Occipital lobe (tissue), 2 donors: Measurements from ENCODE around the gene RPRD1B. TPM values are rescaled to one million over a fixed set of nuclear protein-coding genes. Genes with fewer than 3 reads are reported as not detected.
"Not testable (repeated sequence)": the region's sequence is repeated elsewhere in the genome, so short reads cannot be mapped to it uniquely, and the experiment has no call there.

Experiments
- DNase-seq: peaks from one replicate; lab custom pipeline; 2025; lab: John Stamatoyannopoulos, UW
- total RNA-seq: library from RNA; depleted of rRNA; stranded (reverse); fragments of >200 nt; gene quantifications from one replicate; pipeline ENCODE4 v1.2.3, GENCODE V29; 2014

Gene RPRD1B
- total RNA-seq, 1 donor from 2014 or later: 34.3 TPM

- no peak for DNase-seq
Measured at GRCh38 chr20:38104285-38104684, 70.7 kb downstream of the RPRD1B start.

GRCh38 chr20:38106461-38106860, 72.9 kb downstream of the RPRD1B start:
- DNase-seq: no peak

- DNase-seq: not testable (repeated sequence)
Measured at GRCh38 chr20:38107386-38107785, 73.8 kb downstream of the RPRD1B start.

GRCh38 chr20:38107916-38108315, 74.4 kb downstream of the RPRD1B start:
- not testable (repeated sequence) for DNase-seq

GRCh38 chr20:38108438-38108985, 75.0 kb downstream of the RPRD1B start:
- DNase-seq: no peak

- no peak for DNase-seq
Measured at GRCh38 chr20:38108986-38109541, 75.5 kb downstream of the RPRD1B start.

GRCh38 chr20:38109591-38110524, 76.3 kb downstream of the RPRD1B start:
- DNase-seq: no peak

GRCh38 chr20:38110525-38111178, 77.1 kb downstream of the RPRD1B start:
- DNase-seq: no peak

- no peak for DNase-seq
Measured at GRCh38 chr20:38111366-38112232, 78.1 kb downstream of the RPRD1B start.

- DNase-seq: no peak
Measured at GRCh38 chr20:38112261-38112929, 78.8 kb downstream of the RPRD1B start.

- DNase-seq: no peak
Measured at GRCh38 chr20:38112930-38113294, 79.4 kb downstream of the RPRD1B start.

- no peak for DNase-seq
Measured at GRCh38 chr20:38113401-38114325, 80.1 kb downstream of the RPRD1B start.

- DNase-seq: no peak
Measured at GRCh38 chr20:38114353-38114791, 80.8 kb downstream of the RPRD1B start.

- no peak for DNase-seq
Measured at GRCh38 chr20:38115205-38115604, 81.7 kb downstream of the RPRD1B start.

- DNase-seq: no peak
Measured at GRCh38 chr20:38115896-38116295, 82.3 kb downstream of the RPRD1B start.

GRCh38 chr20:38116409-38117165, 83.0 kb downstream of the RPRD1B start:
- no peak for DNase-seq

GRCh38 chr20:38117205-38117604, 83.7 kb downstream of the RPRD1B start:
- DNase-seq: no peak

- DNase-seq: no peak
Measured at GRCh38 chr20:38117635-38118034, 84.1 kb downstream of the RPRD1B start.

- no peak for DNase-seq
Measured at GRCh38 chr20:38119446-38119845, 85.9 kb downstream of the RPRD1B start.
